NCI-H748 (cell line): ENCODE data around the gene SLC12A5.

Experiments
- DNase-seq: peaks from one replicate; lab custom pipeline; 2025; ENCODE audit not compliant: unreplicated experiment; lab: John Stamatoyannopoulos, UW

The SLC12A5 gene

DNA sequence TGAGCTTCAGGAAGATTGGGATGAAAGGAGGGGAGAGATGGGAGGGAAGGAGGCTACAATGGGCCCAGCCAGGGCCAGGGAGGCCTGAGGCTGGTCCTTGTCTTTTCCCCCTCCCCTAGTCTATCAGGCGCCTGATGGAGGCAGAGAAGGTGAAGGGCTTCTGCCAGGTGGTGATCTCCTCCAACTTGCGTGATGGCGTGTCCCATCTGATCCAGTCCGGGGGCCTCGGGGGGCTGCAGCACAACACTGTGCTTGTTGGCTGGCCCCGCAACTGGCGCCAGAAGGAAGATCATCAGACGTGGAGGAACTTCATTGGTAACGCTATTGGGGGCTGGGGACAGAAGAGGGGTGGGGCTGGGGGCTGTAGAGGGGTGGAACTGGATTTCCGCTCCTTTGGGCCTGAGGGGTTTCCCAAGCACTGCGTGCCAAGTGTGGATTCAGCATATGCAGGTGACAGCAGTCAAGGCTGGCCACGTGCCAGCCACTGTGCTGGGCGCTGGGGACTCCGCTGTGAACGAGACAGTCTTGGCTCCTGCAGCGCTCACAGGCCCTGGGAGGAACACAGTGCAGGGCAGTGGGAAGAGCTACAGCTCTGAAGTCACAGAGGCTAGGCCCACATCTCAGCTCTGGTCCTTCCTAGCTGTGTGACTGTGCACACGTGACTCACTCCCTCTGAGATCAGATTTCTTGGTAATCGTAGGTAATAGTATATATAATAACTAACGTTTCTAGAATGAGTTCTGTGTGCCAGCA lies 22.7 kb downstream of the SLC12A5 start:
- DNase-seq: peak; percentile 23

DNA sequence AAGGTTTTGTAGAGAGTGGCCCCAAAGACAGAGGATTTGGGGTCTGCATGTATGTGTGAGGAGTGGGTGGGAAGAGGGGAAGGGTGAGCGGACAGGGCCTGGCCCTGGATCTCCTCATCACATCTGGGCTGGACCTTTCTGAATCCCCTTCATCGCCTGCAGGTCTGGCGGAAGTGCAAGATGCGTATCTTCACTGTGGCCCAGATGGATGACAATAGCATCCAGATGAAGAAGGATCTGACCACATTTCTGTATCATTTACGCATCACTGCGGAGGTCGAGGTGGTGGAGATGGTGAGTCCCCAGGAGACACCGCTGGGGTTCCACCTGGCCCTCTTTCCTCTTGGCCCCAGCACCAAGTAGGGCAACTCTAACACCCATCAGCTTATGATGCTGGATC lies 24.4 kb downstream of the SLC12A5 start:
- DNase-seq: no peak

DNA sequence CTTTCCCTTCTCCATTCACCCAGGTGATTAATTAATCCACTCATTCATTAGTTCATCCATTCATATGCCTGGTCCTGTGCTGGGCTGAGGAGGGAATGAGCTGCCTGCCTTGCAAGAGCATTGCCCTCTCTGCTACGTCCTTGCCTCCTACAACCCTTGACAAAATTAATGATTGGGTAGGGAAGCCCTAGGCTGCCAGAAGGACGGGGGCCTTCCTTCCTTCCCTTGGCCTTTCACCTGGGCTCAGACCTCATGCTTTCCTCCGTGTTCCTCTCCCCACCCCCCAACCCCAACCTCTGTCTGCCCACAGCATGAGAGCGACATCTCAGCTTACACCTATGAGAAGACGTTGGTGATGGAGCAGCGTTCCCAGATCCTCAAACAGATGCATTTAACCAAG lies 25.6 kb downstream of the SLC12A5 start:
- DNase-seq: no peak

DNA sequence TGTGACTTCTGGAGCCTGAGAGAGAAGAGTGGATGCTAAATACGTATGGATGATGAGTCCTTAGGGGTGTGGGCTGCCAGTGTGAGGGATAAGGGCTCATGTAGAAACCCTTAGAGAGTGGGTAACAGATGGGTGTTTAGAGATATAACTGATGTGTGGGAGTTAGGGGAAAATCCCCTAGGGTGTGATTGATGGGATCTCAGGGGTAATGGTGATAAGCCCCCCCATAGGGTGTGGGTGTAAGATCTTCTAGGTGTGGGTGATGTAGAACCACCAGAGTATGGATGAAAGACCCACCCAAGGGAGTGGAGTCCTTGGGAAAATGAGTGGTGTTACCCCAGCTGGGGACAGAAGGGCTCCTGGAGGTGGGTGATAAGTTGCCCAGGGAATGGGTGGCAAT lies 26.3 kb downstream of the SLC12A5 start:
- no peak for DNase-seq

DNA sequence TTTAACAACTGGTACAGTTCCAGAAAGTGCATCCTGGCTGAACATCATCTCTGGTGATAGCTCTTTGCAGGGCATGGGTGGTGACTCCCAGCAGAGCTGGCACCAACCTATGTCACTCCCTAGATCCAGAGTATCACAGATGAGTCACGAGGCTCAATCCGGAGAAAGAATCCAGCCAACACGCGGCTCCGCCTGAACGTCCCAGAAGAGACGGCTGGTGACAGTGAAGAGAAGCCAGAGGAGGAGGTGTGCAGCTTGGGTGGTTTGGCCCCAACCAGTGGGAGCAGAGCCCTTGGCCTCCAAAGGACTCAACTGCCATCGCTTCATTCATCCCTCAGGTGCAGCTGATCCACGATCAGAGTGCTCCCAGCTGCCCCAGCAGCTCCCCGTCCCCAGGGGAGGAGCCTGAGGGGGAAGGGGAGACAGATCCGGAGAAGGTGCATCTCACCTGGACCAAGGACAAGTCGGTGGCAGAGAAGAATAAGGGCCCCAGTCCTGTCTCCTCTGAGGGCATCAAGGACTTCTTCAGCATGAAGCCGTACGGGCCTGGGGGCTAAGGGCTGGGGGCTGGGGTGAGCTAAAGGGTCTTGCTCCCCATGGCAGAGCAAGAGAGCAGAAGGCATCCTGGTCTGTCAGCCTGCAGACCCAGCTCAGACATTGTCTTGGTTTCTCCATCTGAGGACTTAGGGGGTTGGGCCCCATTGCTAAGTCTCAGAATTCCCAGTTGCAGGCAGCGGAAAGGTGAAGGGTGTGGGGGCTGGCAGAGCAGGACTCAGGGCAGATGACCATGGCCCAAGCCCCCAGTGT lies 27.2 kb downstream of the SLC12A5 start:
- DNase-seq: no peak

DNA sequence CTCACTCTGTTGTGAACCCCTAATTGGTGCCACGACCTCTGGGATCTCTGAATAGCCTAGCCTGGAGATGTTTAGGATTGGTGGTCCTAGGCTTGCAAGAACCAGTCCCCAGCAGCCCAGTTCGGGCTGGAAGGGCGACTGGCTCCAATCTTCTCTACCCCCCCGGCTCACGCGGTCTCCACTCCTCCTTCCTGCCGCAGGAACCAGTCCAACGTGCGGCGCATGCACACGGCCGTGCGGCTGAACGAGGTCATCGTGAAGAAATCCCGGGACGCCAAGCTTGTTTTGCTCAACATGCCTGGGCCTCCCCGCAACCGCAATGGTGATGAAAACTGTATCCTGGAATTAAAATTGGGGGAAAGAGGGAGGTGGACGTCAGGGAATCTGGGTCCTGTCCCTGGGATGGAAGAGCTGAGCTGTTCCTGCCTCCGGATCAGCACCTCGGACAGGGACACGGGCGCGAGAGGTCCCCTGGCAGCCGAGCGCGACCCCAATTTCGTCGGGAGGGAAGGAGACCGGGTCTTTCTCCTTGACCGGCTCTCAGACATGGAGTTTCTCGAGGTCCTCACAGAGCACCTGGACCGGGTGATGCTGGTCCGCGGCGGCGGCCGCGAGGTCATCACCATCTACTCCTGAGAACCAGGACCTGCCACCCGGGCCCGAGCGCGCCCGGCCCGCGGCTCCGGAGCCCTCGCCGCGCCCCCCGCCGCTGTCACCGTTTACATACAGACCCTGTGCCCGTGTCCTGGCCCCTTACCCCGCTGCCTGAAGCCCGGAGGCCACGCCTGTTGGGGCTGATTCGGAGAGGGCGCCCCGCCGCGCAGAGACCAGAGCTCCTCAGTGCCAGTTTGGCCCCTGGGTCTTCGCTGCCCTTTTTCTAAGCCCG lies 28.2 kb downstream of the SLC12A5 start:
- DNase-seq: no peak

DNA sequence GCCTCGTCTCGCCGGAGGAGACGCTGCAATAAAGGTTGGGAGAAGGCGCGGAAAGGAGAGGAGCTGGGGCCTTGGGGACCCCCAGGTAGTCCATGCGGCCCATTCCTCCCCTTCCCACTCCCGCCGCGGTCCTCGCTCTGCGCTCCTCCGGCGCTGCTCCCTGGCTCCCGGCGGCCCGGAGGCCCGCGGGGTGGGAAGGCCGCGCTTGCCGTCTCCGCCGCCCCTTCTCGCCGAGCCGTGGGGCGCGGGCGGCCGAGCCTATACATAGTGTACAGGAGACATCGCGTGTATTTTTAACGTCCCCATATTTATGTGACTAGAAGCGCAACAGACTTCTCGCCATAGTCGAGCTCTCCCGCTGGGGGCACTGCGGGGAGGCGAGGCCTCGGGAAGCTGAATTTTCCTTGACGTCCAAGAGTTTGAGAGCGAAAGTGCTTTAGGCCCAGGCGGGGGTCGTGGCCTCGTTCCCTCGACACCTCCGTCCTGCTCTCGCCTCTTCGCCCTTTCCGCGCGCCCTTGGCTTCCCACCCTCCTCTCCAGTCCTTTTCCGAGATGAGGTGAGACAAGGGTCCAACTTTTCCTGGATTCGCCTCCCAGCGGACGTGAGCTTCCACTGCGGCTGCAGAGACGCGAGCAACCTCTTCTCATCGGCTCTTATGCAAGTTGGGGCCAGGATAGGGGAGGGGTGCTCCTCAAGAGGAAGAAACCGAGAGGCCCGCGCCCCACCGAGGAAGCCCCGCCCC lies 29.0 kb downstream of the SLC12A5 start:
- no peak for DNase-seq

DNA sequence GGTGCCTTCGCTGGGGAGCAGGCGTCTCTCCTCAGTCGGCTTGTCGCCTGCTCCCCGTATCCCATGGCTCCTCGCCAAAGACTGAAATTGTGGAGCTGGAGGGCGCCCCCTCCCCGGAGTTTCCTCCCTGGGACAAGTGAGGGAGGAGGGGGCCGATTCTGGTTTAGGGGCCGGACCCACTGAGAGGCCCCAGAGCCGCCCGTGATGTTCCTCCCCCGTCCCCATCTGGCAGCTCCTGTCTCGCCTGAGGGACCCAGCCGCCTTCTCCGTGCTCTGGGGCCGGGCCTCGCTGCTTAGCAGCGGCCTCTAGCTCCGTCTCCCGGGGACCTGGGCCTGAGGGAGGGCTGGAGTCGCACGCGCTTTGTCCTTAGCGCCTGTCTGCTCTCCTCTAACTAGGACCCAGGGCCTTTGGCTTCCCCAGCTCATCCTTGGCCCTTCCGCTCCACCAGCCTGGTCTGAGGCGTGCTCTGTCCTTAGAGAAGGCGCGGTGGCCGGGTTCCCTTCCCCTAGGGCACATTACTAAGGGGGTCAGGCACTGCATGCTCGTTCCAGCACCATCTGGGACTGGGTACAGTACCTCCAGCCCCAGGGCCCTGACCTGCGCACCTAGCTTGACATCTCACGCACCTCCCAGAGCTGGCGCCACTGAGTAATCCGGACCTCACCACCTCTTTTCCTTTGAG lies 29.7 kb downstream of the SLC12A5 start:
- no peak for DNase-seq

DNA sequence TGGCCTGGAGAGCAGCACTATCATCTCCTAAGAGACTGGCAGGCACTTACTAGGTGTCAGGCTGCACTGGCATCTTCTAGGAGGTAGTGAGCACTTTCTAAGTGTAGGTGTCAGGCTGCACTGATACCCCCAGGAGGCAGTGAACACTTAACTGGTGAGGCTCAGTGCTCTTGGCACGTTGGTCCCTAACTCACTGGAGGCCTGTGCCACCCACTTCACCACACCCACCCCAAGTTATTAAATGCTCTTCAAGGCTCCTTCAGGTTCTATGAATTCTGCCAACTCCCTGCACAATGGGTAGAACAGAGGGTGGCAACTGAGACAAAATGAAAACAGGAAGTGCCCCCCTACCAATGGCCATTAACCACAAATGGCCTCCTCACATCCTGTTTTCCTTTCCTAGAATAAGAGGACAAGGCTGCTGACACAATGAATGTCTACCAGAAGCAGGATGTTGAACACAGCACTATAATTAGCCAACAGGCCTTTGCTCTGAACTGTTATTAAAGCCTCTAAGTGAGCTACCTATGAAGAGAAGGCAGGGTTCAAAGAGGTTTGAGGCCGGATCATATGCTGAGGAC lies 31.4 kb downstream of the SLC12A5 start:
- DNase-seq: peak; percentile 70

DNA sequence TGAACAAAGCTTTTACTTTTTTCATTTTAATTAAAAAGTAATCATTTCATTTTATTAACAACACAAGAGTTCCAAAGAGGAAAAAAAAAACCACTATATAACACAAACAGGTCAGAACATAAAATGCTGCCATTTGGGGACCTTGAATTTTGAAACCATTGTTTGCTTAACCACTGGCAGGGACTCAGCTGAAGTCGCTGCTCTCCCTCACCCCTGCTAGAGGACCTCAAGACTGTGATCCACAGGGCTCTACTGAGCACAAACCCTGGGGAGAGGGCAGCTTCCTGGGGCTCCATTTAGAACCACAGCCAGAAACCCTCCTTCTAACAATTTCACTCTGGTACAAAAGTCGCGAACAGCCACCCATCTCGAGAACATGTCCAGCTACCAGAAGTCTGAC lies 32.0 kb downstream of the SLC12A5 start:
- no peak for DNase-seq

DNA sequence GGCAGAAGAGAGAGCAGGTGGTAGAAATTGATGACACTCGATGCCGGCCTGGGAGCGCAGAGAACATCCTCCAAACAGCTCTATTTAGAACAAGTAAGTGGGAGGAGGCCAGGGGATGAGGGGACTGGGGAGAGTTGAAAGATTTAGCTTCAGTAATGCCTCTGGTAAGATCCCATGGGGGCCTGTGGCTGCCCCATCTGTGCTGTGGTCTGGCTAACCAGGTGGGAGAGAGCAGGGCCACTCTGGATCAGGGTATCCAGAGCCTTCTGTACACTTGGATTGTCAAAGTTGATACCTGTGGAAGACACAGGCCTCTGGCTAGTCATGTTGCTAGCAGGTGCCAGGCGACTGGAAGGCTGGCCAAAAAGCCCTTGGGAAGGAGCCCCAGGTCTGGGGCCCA lies 33.1 kb downstream of the SLC12A5 start:
- no peak for DNase-seq

DNA sequence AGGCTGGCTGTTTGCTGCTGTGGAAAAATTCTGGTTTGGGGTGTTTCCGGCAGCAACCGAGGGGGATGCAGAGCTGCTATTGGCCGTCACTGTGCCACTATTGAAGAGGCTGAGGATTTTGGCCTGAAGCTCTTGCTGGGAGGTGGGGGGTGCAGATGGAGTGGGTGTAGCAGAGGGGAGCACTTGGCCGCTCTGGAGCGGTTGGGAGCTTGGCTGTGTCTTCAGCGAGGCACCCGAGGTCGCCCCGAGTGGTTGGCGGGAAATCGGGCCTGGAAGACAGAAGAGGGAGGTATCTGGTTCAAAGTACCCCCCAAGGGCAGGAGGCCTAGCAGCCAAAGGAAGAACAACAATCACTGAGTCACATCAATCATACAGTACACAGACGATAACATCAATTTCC lies 33.6 kb downstream of the SLC12A5 start:
- no peak for DNase-seq

DNA sequence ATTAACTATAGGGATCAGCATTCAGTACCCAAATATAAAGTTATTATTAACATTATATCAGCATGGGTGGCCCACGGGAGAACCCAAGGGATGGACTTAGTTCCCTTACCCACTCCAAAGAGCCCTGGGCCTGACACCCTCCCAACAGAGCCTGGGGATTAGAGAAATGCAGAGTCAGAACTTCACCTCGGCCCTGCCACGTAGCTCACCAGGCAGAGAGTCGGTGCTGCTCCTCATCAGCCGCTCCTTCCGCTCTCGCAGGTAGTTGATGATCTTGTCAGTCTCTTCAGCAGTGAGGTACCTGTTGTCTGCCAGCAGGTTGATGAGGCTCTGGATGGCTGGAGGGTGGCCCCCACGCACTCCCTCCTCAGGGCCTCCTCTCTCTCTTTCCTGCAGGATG lies 34.1 kb downstream of the SLC12A5 start:
- DNase-seq: no peak

DNA sequence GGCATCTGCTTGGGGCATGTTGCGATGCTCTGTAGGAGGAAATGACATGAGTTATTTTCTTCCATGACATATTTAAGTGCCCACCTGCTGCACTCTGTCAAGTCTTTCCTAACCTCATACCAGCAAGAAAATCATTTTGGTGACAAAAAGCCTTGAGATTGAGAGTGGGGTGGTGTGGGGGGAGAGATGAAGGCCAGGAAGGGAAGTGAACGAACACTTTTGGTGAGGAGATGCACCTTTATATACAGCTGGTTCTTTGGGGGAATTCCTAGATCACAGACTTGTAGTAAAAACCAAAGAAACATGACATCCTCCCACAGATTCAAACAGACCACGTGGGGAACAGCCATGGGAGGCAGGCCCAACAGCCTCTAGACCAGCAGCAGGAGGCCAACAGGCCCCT lies 34.6 kb downstream of the SLC12A5 start:
- no peak for DNase-seq

DNA sequence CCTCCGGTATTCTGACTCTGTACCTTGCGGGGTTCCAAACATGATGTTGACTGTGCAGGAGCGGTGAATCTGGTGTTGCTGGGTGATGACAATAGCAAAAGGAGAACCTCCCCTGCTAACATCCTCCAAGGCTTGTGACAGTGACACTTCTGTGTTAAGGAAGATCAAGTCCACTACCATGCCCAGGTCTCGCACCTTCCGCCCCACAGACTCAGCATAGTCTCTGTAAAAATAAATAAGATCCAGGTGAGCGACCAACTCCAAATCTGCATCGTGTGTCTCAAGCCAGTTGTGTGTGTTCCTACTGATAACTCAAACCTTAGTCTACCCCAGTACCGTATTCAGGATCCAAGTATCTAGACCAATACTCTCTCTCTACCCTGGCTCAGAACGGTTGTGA lies 36.0 kb downstream of the SLC12A5 start:
- DNase-seq: no peak

DNA sequence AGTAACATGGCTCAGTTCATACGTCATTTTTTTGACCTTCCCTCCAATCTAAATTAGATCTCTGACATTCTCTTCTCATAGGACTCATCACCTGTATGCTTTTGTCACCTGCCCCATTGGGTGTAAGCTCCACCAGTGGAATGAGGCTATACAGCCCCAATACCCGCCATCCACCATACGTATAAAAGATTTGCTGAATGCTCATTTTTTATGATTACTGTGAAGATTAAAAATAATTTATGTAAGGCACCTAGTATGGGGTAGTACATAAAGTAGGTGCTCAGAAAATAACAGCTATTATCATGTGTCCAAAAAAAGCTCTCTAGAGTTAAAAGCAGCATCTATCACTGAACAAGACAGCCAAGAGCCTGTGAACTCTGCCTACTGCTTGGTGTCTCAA lies 36.7 kb downstream of the SLC12A5 start:
- DNase-seq: no peak

DNA sequence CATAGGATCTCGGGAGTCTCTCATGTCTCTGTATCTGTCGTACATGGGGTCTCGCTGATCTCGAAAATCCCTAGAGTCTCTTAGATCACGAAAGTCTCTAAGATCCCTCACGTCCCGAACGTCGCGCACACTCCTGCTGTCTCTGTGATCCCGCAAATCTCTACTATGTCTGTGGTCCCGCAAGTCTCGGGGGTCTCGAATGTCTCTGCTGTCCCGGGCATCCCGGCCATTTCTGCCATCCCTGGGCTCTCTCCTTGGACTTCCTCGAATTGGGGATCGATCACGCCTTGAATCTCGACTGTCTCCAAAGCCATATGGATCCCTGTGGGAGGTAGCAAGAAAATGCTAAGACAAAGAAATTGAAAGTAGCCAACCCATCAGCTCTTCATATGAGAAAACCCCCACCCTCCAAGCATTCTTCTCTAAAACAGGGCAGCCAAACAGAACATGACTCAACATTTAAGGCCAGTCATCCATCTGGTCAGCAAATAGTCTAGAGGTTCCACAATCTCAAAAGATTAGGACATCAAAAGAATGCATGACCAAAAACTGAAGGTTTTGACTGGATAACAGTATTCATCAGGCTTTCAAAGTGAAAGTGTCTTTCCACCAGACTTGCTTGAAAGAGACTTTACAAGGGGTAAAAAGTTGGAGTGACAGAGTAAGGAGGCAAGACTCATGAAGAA lies 41.3 kb downstream of the SLC12A5 start:
- DNase-seq: no peak

DNA sequence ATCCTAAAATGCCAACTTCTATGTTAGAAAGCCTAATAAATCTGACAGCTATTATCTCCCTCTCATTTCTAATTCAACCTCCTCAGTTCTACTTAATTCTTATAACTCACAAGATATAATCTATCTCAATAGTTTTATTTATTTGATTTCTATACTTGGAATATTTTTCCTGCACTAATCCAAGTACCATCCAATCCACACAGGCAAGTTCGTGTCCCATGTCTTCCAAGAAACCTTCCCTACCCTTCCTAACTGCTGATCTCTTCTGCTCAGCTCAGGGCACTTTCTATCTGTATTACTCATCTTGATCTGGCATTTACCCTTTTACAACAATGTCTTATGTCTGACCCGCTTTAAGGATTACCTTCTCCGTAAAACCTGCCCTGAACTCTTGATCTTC lies 42.6 kb downstream of the SLC12A5 start:
- no peak for DNase-seq

DNA sequence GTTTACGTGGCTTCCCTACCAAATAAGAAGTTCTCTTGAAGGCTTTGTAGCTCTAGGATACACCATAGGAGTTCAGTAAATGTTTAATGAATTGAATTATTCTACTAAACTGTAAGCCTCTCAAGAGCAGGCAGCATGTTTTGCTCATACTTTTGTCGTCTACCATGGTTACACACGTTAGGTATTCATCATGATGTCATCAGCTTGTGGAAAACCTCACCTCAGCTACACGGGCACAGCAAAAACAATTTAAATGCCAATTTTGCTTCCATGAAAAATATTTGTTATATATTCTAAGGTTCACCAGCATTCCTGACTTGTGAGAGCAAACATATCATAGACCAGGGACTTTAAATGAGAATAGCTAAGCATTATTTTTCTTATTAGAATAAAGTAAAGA lies 44.0 kb downstream of the SLC12A5 start:
- no peak for DNase-seq
